Raji (cell line): ENCODE measurements around the gene SH3BGR.

ENCODE experiments used
- POLR2A ChIP-seq: IDR thresholded peaks from 2 replicates; pipeline ENCODE4 v1.6.1; 2011; ENCODE audit warnings: low read depth, low read length, control low read depth; ENCODE audit not compliant: insufficient read depth

SH3BGR gene

DNA sequence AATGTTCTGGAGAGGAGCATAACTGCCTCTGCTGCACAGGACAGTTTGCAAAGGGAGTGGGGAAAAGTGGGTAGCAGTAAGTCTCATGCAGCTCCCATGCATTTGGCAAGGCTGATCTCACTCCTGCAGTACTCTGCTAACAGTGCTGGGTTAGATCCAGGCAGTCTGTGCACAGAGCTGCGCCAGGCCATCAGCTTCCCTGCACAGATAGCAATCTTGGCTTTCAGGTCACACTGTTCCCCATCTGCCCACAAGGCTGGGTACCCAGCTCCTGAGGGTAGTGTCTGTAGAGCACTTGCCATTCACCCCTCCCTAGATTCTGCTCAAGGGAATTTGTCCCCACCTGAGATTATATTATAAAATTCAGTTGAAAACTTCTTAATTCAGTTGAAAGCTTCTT lies 72.1 kb downstream of the SH3BGR start:
- TF ChIP-seq POLR2A: no peak

DNA sequence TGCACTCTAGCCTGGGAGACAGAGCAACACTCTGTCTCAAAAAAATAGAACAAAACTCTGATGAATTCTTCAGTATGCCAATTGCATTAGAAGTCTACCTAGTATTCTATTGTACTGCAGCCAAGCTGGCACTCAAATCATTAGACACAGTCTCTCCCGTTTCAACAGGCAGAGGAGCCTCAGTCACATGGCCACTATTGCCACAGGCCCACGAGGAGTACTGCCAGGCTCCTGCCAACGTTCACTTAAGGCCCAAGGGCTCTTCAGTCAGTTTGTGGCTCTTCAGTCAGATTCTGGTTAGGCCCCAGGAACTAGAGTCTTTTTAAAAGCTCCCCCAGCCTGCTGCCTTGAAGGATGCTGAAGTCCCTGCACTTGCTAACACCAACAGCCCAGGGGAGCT lies 73.4 kb downstream of the SH3BGR start:
- TF ChIP-seq POLR2A: no peak

GRCh38 chr21:39525601-39526000 lies 73.8 kb downstream of the SH3BGR start:
- no peak for TF ChIP-seq POLR2A

GRCh38 chr21:39527067-39527595 lies 75.4 kb downstream of the SH3BGR start:
- TF ChIP-seq POLR2A: no peak

GRCh38 chr21:39527664-39528381 lies 76.1 kb downstream of the SH3BGR start:
- no peak for TF ChIP-seq POLR2A

DNA sequence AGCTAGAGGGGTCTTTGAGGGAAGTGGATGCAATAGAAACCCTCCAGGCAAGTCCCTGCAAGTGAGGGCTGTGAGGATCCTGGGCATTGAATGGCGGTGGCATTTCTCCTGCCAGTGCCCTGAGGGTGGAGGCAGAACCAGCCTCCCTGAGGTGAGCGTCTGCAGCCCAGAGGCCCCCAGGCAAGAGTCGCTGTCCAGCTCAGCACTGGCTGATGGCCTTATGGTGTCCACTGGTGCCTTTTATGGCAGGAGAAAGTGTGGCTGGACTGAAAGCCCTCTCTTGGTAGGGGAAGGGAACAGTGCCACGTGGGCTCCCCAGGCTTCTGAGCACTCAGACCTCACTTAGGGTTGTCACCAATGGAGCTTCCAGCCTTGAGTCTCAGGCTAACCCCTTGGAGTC lies 77.3 kb downstream of the SH3BGR start:
- no peak for TF ChIP-seq POLR2A

DNA sequence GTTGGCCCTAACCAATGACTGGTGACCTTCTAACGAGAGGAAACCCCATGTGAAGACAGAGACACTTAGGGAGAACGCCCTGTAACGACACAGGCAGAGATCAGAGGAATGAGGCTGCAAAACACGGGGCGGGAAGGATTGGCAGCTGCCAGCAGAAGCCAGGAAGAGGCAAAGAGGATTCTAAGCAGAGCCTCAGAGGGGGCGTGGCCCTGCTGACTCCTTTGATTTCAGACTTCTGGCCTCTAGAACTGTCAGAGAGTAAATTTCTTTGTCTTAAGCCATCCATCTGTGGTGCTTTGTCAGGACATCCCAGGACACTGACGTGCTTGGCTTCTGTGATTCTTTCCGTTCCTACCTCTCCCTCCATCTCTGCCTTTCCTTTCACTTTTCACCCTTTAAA lies 79.3 kb downstream of the SH3BGR start:
- TF ChIP-seq POLR2A: no peak

GRCh38 chr21:39531840-39532239 lies 80.1 kb downstream of the SH3BGR start:
- no peak for TF ChIP-seq POLR2A

- TF ChIP-seq POLR2A: no peak
Measured at GRCh38 chr21:39533545-39534380, 82.0 kb downstream of the SH3BGR start.

- TF ChIP-seq POLR2A: no peak
Measured at GRCh38 chr21:39535646-39536437, 84.1 kb downstream of the SH3BGR start.

GRCh38 chr21:39536835-39537234 lies 85.1 kb downstream of the SH3BGR start:
- no peak for TF ChIP-seq POLR2A

GRCh38 chr21:39537571-39537970 lies 85.8 kb downstream of the SH3BGR start:
- no peak for TF ChIP-seq POLR2A

DNA sequence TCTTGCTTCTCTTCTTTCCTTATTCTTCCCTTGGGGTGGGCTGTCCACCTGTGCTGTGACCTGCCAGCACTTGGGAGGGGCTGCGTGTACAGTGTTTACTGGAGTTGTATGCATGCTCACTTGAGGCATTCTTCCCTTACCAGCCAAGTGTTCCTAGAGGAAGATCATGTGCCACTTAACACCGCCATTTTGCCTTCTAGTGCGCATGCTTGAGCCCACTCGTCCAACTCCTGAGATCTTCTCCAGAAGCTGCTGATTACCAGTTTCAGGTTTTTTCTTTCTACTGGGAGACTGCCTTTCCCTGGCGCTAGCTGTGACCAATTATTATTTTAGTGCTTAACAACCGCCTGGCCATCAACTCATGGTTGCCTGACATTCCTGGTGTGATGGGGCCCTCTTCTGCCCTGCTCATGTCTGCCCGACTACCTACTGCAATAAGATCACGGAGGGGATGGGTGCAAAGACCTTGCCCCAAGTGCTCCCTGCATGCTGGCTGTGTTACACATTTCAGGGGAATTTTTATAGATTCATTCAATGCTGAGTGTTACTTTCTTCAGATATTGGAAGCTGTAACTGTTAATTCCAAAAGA lies 86.8 kb downstream of the SH3BGR start:
- TF ChIP-seq POLR2A: no peak

GRCh38 chr21:39542736-39543135 lies 91.0 kb downstream of the SH3BGR start:
- no peak for TF ChIP-seq POLR2A

DNA sequence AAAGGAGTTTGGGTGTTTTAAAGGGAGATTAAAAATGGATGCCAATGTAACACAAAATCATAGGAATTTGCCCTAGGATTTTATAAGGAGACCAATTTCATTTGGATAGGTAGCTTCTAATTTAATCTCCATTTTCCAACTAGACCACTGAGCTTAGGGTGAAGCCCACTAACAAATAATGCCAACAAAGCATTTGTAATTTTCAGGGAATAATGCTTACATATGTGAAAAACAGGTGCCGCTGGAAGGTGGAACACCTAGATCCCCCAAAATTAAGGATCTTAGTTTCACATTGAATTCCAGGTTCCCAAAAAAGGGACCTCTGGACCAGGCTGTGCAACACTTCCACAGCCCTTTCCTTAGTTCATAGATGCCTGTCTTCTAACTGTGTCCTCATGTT lies 94.8 kb downstream of the SH3BGR start:
- TF ChIP-seq POLR2A: no peak
